Head of caudate nucleus (tissue), 42 donors: ENCODE data around the gene CLEC19A.
A peak's percentile ranks its signal among the peaks of the same experiment; 100 is the strongest.

Source experiments
- DNase-seq, 42 donors: peaks; one replicate each; pipeline versions ENCODE4 v3.0.0 to v3.0.0-alpha.2; 2020 to 2021; ENCODE audit warnings: mixed read lengths in 7 of 42
- intact Hi-C: fragments of 100-400 bp; cut with DNase I; formaldehyde crosslinking; loops from one replicate; pipeline ENCODE4 v1.15.0; 2022

Gene CLEC19A

GRCh38 chr16:19282101-19282500, 3.4 kb upstream of the CLEC19A start:
- intact Hi-C loops, result no loop called here
- DNase-seq, result no peak

DNA sequence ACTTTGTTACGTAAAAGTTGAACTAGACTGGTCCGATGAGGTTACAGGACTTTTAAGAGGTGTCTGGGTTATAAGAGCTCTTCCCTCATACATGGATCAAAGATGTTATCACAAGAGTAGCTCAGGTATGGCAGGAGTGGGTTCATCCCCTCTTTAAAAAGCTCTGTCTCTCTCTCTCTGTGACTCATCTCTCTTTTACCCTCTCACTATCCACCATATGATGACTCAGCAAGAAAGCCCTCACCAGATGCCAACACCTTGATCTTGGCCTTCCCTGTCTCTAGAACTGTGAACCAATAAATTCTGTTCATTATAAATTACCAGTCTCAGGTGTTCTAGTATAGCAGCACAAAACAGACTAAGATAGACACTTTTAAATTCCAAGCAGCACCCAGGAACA, 1.9 kb upstream of the CLEC19A start:
- DNase-seq, result no peak
- intact Hi-C loops, result no loop called here

GRCh38 chr16:19284207-19284606, 1.3 kb upstream of the CLEC19A start:
- intact Hi-C loops, result no loop called here
- peak; percentile 38 to 97 (median 80) for DNase-seq

GRCh38 chr16:19286827-19287226, 1.3 kb downstream of the CLEC19A start:
- no peak for DNase-seq
- intact Hi-C loops, result no loop called here

GRCh38 chr16:19287241-19287640, 1.7 kb downstream of the CLEC19A start:
- intact Hi-C loops, result no loop called here
- DNase-seq, result no peak

- intact Hi-C loops, result no loop called here
Measured at GRCh38 chr16:19288872-19289799, 3.6 kb downstream of the CLEC19A start.

DNA sequence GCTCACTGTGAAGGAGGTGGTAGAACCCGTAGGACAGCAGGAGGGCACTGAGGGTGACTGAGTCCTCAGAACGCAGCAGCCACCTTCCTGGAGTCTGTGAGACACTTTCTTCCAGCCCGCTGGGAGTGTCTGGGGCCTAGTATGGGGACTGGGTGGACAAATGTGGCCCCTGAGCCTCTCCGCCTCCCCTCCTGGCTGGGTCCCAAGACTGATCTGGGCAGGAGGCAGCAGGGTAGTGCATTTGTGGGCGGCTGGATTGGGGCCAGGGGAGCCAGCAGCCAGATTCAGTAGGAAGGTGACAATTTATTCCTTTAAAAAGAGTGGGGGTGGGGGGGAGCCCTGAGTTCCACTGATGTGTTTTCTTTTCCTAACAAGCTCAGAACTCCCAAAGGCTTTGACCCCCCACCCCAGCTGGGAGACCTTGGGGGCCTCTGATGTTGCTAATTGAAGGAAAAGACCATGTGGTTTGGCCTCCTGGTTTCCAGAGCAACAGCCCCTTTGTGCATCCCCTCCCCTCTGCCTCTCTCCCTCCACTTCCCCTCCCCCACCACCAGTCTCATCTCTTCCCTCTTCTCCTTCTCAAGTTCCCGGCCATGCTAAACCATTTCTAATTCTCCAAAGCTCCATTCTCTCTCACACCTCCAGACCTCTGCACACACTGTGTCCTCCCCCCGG, 4.4 kb downstream of the CLEC19A start:
- DNase-seq, result peak in 7 of 42 donors; percentile 6 to 26 (median 18)
- intact Hi-C loops, result no loop called here

More at GRCh38 chr16:19288872-19289799, 3.6 kb downstream of the CLEC19A start:
- DNase-seq, result no peak

DNA sequence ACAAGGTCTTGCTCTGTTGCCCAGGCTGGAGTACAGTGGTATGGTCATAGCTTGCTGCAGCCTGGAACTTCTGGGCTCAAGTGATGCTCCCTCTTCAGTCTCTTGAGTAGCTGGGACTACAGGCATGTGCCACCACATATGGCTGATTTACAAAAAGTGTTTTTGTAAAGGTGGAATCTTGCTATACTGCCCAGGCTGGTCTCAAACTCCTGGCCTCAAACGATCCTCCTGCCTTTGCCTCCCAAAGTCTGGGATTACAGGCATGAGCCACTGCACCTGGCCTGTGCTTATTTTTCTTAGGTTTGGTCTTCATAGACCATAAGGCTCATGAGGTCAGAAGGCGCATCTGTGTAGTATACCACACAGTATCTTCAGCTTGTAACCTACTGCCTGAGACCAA, 5.3 kb downstream of the CLEC19A start:
- intact Hi-C loops, result no loop called here
- DNase-seq, result no peak

DNA sequence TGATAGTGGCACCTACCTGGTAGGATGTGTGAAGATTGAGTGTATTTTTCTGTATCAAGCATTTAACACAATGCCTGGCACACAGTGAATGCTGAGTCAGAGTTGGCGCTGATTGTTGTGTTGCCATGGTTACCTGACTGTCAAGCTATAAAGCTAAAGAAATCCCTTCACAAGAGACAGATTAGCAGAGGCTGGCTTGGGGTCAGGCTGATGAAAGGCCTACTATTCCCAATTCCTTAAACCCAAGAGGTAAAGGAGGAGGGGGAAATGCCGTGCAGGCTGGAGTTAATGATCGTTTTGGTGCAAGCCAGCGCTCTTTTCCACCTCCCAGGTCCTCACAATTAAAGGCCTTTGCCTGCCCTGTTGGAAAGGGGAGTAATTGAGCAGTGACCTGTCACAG, 5.9 kb downstream of the CLEC19A start:
- intact Hi-C loops, result no loop called here
- peak; percentile 38 to 91 (median 68) for DNase-seq

DNA sequence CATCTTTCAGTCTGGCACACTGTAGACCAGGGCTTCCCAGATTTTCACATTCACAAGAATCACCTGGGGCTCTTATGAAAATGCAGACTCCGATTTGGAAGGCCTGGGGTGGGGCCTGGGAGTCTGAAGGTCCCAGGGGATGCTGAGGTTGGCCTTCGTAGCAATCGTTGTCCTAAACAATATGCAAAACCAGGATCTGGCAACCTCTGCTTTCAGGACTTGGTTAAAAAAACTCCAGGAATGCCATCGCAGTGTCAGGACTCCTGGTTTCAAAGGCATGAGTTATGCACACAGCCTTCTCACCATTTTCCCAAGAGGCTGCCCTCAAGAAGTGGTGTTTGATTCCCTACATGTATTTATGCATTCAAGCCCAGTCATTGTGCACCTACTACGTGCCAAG, 6.7 kb downstream of the CLEC19A start:
- DNase-seq, result no peak
- intact Hi-C loops, result no loop called here

DNA sequence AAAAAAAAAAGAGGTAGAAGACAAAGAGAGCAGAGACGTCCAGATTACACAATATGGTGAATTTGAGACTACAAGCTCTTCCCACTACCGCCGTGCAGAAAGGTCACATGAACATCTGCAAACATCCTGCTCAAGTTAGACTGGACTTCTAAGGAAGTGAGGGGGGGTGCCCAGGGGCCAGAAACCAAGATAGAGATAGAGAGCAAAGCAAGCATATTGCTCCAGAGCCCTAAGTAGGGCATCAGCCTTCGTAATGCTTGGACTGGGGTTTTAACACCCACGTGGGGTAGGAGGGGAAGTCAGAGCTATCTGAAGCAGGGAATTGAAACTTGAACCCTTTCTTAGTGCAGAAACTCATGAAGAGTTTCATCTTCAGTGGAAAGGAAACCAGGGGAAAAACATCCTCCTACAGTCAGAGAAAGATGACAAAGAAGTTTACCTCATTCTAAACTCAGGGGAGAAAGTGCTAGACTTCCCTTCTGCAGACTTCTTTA, 8.7 kb downstream of the CLEC19A start:
- intact Hi-C loops, result no loop called here
- peak in 41 of 42 donors; percentile 6 to 85 (median 57) for DNase-seq

GRCh38 chr16:19295393-19295792, 9.9 kb downstream of the CLEC19A start:
- intact Hi-C loops, result no loop called here
- no peak for DNase-seq

- intact Hi-C loops, result no loop called here
- no peak for DNase-seq
Measured at GRCh38 chr16:19297454-19297853, 11.9 kb downstream of the CLEC19A start.

DNA sequence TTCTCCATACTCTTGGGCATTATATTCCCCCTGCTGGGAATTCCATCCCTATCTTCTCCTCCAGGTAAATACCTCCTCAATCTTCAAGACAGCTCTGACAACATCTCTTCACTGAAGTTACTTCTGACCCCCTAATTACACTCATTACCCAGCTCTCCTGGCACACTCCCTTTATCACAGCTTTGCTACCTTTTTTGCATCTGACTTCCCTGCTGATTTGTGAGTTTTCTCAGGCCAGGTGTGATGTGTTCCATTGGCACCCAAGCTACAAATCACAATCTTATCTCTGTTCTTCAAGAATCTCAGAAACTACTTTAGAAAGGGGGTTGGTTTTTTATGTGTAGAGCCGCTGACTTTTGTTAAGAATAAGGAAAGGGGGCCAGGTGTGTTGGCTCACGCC, 14.0 kb downstream of the CLEC19A start:
- intact Hi-C loops, result no loop called here

GRCh38 chr16:19301931-19302330, 16.4 kb downstream of the CLEC19A start:
- DNase-seq, result no peak
- intact Hi-C loops, result no loop called here

More for the DNA sequence above, 14.0 kb downstream of the CLEC19A start:
- no peak for DNase-seq

- intact Hi-C loops, result no loop called here
- peak in 2 of 42 donors; percentile 13 to 42 for DNase-seq
Measured at GRCh38 chr16:19304750-19305149, 19.2 kb downstream of the CLEC19A start.

GRCh38 chr16:19305443-19305842, 19.9 kb downstream of the CLEC19A start:
- no peak for DNase-seq
- intact Hi-C loops, result no loop called here

DNA sequence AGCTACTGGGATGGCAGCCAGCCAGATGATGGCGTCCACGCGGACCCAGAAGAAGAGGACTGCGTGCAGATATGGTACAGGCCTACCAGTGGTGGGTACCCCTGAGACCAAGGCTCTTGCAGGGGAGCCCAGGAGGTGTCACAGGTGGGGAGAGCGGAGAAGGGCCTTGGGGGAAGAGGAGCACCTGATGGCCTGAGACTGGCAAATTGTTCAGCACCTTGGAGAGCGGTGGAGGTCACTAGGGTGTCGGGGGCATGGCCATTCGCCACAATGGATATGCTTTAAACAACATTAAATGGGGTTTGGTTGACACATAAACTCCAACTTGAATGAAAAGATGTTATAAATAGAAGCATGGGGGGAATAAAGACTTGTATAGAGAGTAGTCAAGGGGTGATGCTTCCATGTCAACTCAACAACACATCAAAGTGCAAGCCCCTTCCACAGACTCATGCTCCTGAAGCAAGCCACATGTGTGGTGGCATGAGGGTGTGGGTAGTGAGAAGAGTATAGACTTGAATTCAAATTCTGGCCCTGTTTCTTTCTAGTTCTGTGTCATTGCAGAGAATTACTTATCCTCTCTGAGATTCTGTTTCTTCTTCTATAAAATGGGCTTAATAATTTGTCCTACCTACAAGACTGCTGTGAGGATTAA, 22.2 kb downstream of the CLEC19A start:
- no peak for DNase-seq
- intact Hi-C loops, result no loop called here

GRCh38 chr16:19308392-19308791, 22.9 kb downstream of the CLEC19A start:
- intact Hi-C loops, result no loop called here
- DNase-seq, result no peak

DNA sequence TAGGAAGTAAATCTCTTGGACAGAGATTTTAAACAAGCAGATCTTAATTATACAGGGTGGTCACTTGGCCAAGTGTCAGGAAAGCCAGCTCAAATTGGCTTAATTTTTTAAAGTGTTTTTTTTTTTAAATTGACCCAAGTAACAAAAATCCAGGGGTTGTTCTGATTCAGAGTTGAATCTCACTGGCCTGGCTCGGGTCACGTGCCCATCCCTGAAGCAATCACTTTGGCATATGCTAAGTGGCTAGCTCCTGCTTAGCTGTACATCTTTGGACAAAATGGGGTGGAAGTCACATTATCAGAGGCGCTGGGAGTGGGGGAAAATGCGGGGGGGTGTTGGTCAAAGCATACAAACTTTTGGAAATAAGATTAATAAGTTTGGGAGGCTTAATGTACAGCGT, 23.6 kb downstream of the CLEC19A start:
- no peak for DNase-seq
- intact Hi-C loops, result no loop called here
